HepG2 (cell line): ENCODE measurements around the gene POLR3E. TPM values are rescaled to one million over a fixed set of nuclear protein-coding genes. Genes with fewer than 3 reads are reported as not detected.

ENCODE experiments used
- DNMT3B ChIP-seq: conservative IDR thresholded peaks from 2 replicates; pipeline ENCODE4 v1.6.1; 2016; ENCODE audit warnings: missing biosample characterization, control low read depth
- ELF4 ChIP-seq: sonication (generic); formaldehyde crosslinking; IDR thresholded peaks from 2 replicates; pipeline ENCODE4 v1.5.0; 2020; ENCODE audit warnings: missing genetic modification reagents, mild to moderate bottlenecking, moderate library complexity, borderline replicate concordance
- EP300 ChIP-seq, 3 experiments: sonication (generic) in 1 of 3; formaldehyde crosslinking in 1 of 3; IDR thresholded peaks; 2 replicates each; pipeline versions ENCODE4 v1.5.1 to v1.6.1; 2011 to 2020; ENCODE audit warnings: low read depth in 2 of 3, low read length in 2 of 3, borderline replicate concordance in 1 of 3, improper control_type of control experiment in 1 of 3, mild to moderate bottlenecking in 1 of 3, missing genetic modification reagents in 1 of 3, moderate library complexity in 1 of 3
- FOXK1 ChIP-seq: sonication (generic); formaldehyde crosslinking; IDR thresholded peaks from 2 replicates; pipeline ENCODE4 v1.4.0; 2020; ENCODE audit warnings: low read depth, missing genetic modification reagents, borderline replicate concordance
- HDAC1 ChIP-seq: sonication (generic); formaldehyde crosslinking; IDR thresholded peaks from 2 replicates; pipeline ENCODE4 v1.5.1; 2020; ENCODE audit warnings: mild to moderate bottlenecking, missing genetic modification reagents
- HDAC2 ChIP-seq: sonication (generic); formaldehyde crosslinking; IDR thresholded peaks from 2 replicates; pipeline ENCODE4 v1.4.0; 2020; ENCODE audit warnings: missing genetic modification reagents
- KLF12 ChIP-seq: sonication (generic); formaldehyde crosslinking; IDR thresholded peaks from 2 replicates; pipeline ENCODE4 v1.4.0; 2020; ENCODE audit warnings: missing genetic modification reagents, borderline replicate concordance
- NCOA2 ChIP-seq: sonication (generic); formaldehyde crosslinking; IDR thresholded peaks from 2 replicates; pipeline ENCODE4 v1.8.0; 2022; ENCODE audit warnings: inconsistent platforms
- NKX3-1 ChIP-seq: sonication (generic); formaldehyde crosslinking; IDR thresholded peaks from 2 replicates; pipeline ENCODE4 v1.5.0; 2020; ENCODE audit warnings: missing genetic modification reagents
- RBFOX2 ChIP-seq: fragments of 200-400 bp; formaldehyde crosslinking; IDR thresholded peaks from 2 replicates; pipeline ENCODE4 v1.6.1; 2017; ENCODE audit warnings: low read depth, mild to moderate bottlenecking, low read length
- TRIM22 ChIP-seq: fragments of 450-650 bp; IDR thresholded peaks from 2 replicates; pipeline ENCODE4 v1.6.1; 2017
- ZBTB21 ChIP-seq: sonication (generic); formaldehyde crosslinking; IDR thresholded peaks from 2 replicates; pipeline ENCODE4 v1.4.0; 2020; ENCODE audit warnings: missing genetic modification reagents
- ZFP1 ChIP-seq: IDR thresholded peaks from 2 replicates; pipeline ENCODE4 v1.6.1; 2016
- ZNF317 ChIP-seq: sonication (generic); formaldehyde crosslinking; IDR thresholded peaks from 2 replicates; pipeline ENCODE4 v1.5.0; 2020; ENCODE audit warnings: mild to moderate bottlenecking, missing genetic modification reagents
- ZNF382 ChIP-seq: sonication (generic); formaldehyde crosslinking; IDR thresholded peaks from 2 replicates; pipeline ENCODE4 v1.5.0; 2020; ENCODE audit warnings: missing genetic modification reagents, mild to moderate bottlenecking, borderline replicate concordance
- ZNF468 ChIP-seq: sonication (generic); formaldehyde crosslinking; IDR thresholded peaks from 2 replicates; pipeline ENCODE4 v1.8.0; 2022; ENCODE audit warnings: mild to moderate bottlenecking, moderate library complexity, missing genetic modification reagents
- polyA plus RNA-seq, 8 experiments: library from polyadenylated mRNA; depleted of rRNA in 3 of 8; stranded (reverse) in 7 of 8; unstranded in 1 of 8; fragments of >200 nt; fragmentation: Illumina TruSeq in 4 of 8; extraction: Trizol in 4 of 8; gene quantifications; 2 replicates each; pipeline versions ENCODE4 v1.2.1 to v1.2.3, GENCODE V29; 2011 to 2016; ENCODE audit warnings: low read depth in 4 of 8, missing spikeins in 1 of 8, mixed read lengths in 1 of 8; ENCODE audit not compliant: insufficient read depth in 1 of 8
- total RNA-seq, 5 experiments: library from RNA; depleted of rRNA; stranded (reverse); fragments of >200 nt; fragmentation: Illumina TruSeq; extraction: Trizol; gene quantifications; 2 replicates each; pipeline ENCODE4 v1.2.3, GENCODE V29; 2016; ENCODE audit warnings: low read depth in 1 of 5
- TF ChIP-seq, protein P1 (sequence below): sonication (generic); formaldehyde crosslinking; IDR thresholded peaks from 2 replicates; pipeline ENCODE4 v1.8.0; 2022; ENCODE audit warnings: mild to moderate bottlenecking, missing genetic modification reagents; ENCODE audit not compliant: insufficient replicate concordance

Gene POLR3E
- total and polyA plus RNA-seq, 2 of the 13 experiments (the other 11 are each of a cell fraction or from before 2014, with no cell fraction given): 135 to 262 TPM

GRCh38 chr16:22370038-22370820 is 73.0 kb downstream of the POLR3E start (continued):
- TF ChIP-seq, protein P1, sequence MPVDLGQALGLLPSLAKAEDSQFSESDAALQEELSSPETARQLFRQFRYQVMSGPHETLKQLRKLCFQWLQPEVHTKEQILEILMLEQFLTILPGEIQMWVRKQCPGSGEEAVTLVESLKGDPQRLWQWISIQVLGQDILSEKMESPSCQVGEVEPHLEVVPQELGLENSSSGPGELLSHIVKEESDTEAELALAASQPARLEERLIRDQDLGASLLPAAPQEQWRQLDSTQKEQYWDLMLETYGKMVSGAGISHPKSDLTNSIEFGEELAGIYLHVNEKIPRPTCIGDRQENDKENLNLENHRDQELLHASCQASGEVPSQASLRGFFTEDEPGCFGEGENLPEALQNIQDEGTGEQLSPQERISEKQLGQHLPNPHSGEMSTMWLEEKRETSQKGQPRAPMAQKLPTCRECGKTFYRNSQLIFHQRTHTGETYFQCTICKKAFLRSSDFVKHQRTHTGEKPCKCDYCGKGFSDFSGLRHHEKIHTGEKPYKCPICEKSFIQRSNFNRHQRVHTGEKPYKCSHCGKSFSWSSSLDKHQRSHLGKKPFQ (CRISPR knock-in tag): peak; percentile 65
- no peak for TF ChIP-seq KLF12 (CRISPR knock-in tag)
- TF ChIP-seq RBFOX2: peak; percentile 61; the same call in 1 of the 2 replicates
- TF ChIP-seq ZBTB21 (CRISPR knock-in tag): 0 out of 2 replicates have a peak, but pooled peaks have one; percentile 12
- TF ChIP-seq NKX3-1 (CRISPR knock-in tag): 0 out of 2 replicates have a peak, but pooled peaks have one; percentile 43
- no peak for TF ChIP-seq ZNF468 (CRISPR knock-in tag)
- no peak for TF ChIP-seq EP300 (IDR thresholded peaks at IDR 0.05; ENCODE audit: low read depth in 2 of 2, low read length in 2 of 2)
- TF ChIP-seq EP300 (CRISPR knock-in tag; IDR thresholded peaks at IDR 0.05; ENCODE audit: borderline replicate concordance): peak; percentile 17; the same call in 1 of the 2 replicates
- peak; percentile 45; the same call in 1 of the 2 replicates for TF ChIP-seq ELF4 (CRISPR knock-in tag)
- 0 out of 2 replicates have a peak, but pooled peaks have one; percentile 9 for TF ChIP-seq NCOA2 (CRISPR knock-in tag)
- TF ChIP-seq ZNF382 (CRISPR knock-in tag): no peak
- 0 out of 2 replicates have a peak, but pooled peaks have one; percentile 32 for TF ChIP-seq ZNF317 (CRISPR knock-in tag)
- TF ChIP-seq HDAC1 (CRISPR knock-in tag): peak; percentile 37; the same call in 1 of the 2 replicates
- TF ChIP-seq HDAC2 (CRISPR knock-in tag): 0 out of 2 replicates have a peak, but pooled peaks have one; percentile 24
- TF ChIP-seq TRIM22: no peak
- TF ChIP-seq FOXK1 (CRISPR knock-in tag): peak; percentile 37; the same call in 1 of the 2 replicates
- 0 out of 2 replicates have a peak, but pooled peaks have one; percentile 27 for TF ChIP-seq DNMT3B (CRISPR knock-in tag)
- no peak for TF ChIP-seq ZFP1
